Measurements from ENCODE around the gene GLIS1. TPM values are rescaled to one million over a fixed set of nuclear protein-coding genes. Genes with fewer than 3 reads are reported as not detected.

GLIS1 gene
- total RNA-seq, 1 donor from 2014 or later = 1.2 TPM

DNA sequence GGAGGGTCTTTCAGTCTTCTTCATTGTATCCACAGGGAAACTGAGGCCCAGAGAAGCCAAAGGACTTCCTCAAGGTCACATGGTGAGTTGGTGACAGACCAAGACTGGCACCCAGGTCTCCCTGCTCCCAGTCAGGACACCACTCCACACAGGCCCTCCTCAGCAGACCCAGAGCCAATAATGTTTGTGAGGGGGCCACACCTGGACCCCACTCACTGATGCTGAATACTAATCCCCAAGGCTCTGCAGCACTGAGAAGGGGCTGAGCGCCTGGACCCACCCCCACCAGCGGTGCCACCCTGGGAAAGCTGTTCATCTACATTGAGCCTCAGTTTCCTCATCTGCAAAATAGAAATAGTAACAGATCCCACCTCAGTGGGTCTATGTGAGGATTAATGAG lies 79.5 kb downstream of the GLIS1 start:
- TF ChIP-seq, protein P1, sequence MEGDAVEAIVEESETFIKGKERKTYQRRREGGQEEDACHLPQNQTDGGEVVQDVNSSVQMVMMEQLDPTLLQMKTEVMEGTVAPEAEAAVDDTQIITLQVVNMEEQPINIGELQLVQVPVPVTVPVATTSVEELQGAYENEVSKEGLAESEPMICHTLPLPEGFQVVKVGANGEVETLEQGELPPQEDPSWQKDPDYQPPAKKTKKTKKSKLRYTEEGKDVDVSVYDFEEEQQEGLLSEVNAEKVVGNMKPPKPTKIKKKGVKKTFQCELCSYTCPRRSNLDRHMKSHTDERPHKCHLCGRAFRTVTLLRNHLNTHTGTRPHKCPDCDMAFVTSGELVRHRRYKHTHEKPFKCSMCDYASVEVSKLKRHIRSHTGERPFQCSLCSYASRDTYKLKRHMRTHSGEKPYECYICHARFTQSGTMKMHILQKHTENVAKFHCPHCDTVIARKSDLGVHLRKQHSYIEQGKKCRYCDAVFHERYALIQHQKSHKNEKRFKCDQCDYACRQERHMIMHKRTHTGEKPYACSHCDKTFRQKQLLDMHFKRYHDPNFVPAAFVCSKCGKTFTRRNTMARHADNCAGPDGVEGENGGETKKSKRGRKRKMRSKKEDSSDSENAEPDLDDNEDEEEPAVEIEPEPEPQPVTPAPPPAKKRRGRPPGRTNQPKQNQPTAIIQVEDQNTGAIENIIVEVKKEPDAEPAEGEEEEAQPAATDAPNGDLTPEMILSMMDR (IDR thresholded peaks at IDR 0.05) = no peak
- TF ChIP-seq POLR2A (IDR thresholded peaks at IDR 0.05) (no peak), POLR2AphosphoS5 (IDR thresholded peaks at IDR 0.05; ENCODE audit: insufficient read depth in 1 of 2, low read depth in 1 of 2) (no peak)
- intact Hi-C loops (cut with DNase I) = no loop called here
- H3K4me3 ChIP-seq = no peak overlapping the region
- no peaks in the 10 kb centered on the region for H3K27me3 ChIP-seq
- peaks cover 44% of the 10 kb centered on the region for H3K4me1 ChIP-seq
- no peak for DNase-seq (ENCODE audit: extremely low spot score in 2 of 2)
- no peaks in the 10 kb centered on the region for H3K9me3 ChIP-seq
- H3K27ac ChIP-seq = no peak overlapping the region
- no peaks in the 10 kb centered on the region for H3K36me3 ChIP-seq

DNA sequence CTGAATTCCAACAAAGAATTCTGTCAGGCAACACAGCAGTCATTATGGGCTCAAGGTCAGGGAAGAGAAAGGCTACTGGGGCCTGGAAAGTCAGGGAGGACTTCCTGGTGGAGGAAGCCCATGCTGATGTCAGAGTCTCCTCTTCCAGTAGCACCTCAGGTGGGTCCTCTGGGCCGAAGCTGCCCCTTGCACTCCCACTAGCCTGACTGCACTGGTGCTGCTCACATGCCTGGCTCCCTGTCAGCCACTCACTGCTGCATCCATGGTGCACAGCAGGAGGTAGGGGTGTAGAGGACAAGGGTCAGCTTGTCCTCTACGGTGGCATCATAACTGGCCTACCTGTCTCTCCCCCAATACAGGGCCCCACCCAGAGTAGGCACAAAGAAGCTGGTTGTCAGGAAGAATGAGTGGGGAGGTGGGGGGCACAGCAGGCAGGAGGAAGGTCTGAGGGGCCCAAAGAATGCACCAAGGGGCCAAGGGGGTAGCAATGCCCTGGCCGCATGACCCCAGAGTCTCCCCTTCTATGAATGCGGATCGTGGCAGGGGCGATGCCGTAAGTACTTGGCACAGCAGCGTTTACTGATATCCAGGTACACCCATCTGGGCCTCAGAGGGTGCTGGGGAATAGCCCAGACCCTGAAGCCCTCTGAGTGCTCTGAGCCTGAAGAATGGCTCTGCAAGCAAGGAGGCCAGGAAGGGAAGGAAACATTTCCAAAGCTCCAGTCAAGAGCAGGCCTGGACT lies 80.3 kb downstream of the GLIS1 start:
- H3K36me3 ChIP-seq = no peaks in the 10 kb centered on the region
- no peak for TF ChIP-seq POLR2A (IDR thresholded peaks at IDR 0.05)
- no peak for TF ChIP-seq POLR2AphosphoS5 (IDR thresholded peaks at IDR 0.05; ENCODE audit: insufficient read depth in 1 of 2, low read depth in 1 of 2)
- TF ChIP-seq, protein P1 (IDR thresholded peaks at IDR 0.05) = no peak
- no peak for DNase-seq (ENCODE audit: extremely low spot score in 2 of 2)
- H3K9me3 ChIP-seq = no peaks in the 10 kb centered on the region
- H3K4me1 ChIP-seq = peaks cover 39% of the 10 kb centered on the region
- no peak overlapping the region for H3K4me3 ChIP-seq
- no peak overlapping the region for H3K27ac ChIP-seq
- intact Hi-C loops (cut with DNase I) = no loop called here
- H3K27me3 ChIP-seq = no peaks in the 10 kb centered on the region

DNA sequence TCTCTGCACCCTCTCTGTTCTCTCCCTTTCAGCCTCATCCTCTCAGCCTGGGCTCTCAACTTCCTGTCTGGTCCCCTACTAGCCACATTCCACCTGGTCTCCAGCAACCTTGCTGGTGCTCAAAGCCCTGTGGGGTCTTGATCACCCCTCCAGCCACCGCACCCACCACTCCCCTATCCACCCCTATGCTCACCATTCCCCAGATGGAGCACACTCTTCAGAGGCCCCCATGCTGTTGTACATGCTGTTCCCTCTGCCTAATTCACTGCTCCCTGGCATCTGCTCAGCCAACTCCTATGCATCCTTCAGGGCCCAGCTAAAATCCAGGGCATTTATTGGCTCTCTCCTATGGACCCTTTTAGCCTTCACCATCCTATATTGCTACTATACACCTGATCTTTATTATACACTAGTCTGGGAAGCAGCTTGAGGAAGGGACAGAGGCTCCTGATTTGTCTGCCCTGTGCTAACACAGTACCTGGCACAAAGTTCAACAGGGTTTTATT lies 81.0 kb downstream of the GLIS1 start:
- no peak overlapping the region for H3K27ac ChIP-seq
- H3K9me3 ChIP-seq = no peaks in the 10 kb centered on the region
- no peaks in the 10 kb centered on the region for H3K27me3 ChIP-seq
- H3K4me1 ChIP-seq = peaks cover 34% of the 10 kb centered on the region
- H3K36me3 ChIP-seq = no peaks in the 10 kb centered on the region
- TF ChIP-seq, protein P1 (IDR thresholded peaks at IDR 0.05) = no peak
- TF ChIP-seq POLR2AphosphoS5 (IDR thresholded peaks at IDR 0.05; ENCODE audit: insufficient read depth in 1 of 2, low read depth in 1 of 2) (no peak), POLR2A (IDR thresholded peaks at IDR 0.05) (no peak)
- H3K4me3 ChIP-seq = no peak overlapping the region
- intact Hi-C loops (cut with DNase I) = no loop called here
- no peak for DNase-seq (ENCODE audit: extremely low spot score in 2 of 2)

DNA sequence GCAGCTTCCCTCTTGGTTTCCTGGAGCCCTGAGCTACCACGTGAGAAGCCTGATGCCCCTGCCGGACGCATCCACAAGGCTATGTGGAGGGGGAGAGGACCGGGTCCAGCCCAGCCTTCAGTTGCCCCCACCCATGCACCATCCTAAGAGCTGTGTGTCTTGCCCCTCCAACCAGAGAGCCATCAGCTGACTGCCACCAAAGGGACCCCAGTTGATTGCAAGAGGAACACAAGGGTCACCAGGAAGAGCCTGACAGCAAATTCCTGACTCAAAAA lies 81.5 kb downstream of the GLIS1 start:
- TF ChIP-seq POLR2AphosphoS5 (IDR thresholded peaks at IDR 0.05; ENCODE audit: insufficient read depth in 1 of 2, low read depth in 1 of 2) = no peak
- TF ChIP-seq POLR2A (IDR thresholded peaks at IDR 0.05) = no peak
- TF ChIP-seq, protein P1 (IDR thresholded peaks at IDR 0.05) = no peak

DNA sequence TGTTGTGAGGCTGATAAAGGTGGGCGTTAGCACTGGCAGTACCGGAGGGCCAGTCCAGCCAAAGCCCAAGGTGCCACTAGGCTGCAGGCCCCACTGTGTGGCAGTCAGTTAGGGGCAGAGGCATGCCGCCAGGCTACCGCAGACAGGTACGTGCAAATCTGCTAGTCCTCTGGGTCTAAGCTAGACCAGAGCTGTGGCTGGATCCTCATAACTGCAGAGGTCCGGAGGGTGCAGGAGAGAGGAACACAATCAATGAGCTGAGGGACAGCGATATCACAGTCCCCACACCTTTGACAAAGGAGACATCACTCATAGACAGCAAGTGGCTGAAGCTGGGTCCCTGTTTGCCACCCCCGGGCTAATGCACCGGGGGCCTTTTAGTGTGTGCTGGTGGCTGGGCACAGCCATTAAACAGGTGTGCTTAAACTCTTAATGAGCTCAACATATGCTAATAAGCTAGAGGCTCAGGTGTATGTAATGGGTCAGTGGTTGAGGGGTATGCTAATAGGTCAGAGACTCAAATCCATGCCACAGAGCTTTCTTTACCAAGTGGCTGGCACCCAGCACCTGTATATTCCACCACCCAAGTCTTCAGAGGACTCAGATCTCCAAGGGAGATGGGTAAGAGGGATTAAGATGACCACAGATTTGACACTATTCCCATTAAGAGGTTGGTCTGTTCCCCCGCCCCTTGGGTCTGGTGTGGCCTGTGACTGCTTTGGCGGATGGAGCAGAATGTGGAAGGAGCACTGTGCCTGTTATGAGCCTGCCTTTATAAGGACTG lies 82.0 kb downstream of the GLIS1 start:
- Histone ChIP-seq H3K27me3 (no peaks in the 10 kb centered on the region), H3K27ac (no peak overlapping the region), H3K4me1 (peaks cover 34% of the 10 kb centered on the region), H3K9me3 (no peaks in the 10 kb centered on the region), H3K4me3 (no peak overlapping the region), H3K36me3 (no peaks in the 10 kb centered on the region)
- TF ChIP-seq POLR2A (IDR thresholded peaks at IDR 0.05) (no peak), POLR2AphosphoS5 (IDR thresholded peaks at IDR 0.05; ENCODE audit: insufficient read depth in 1 of 2, low read depth in 1 of 2) (no peak)
- TF ChIP-seq, protein P1 (IDR thresholded peaks at IDR 0.05) = no peak
- intact Hi-C loops (cut with DNase I) = no loop called here
- no peak for DNase-seq (ENCODE audit: extremely low spot score in 2 of 2)

More for the DNA sequence above, 81.5 kb downstream of the GLIS1 start:
- no peak overlapping the region for H3K4me3 ChIP-seq
- intact Hi-C loops (cut with DNase I) = no loop called here
- H3K4me1 ChIP-seq = peaks cover 34% of the 10 kb centered on the region
- no peak for DNase-seq (ENCODE audit: extremely low spot score in 2 of 2)
- H3K36me3 ChIP-seq = no peaks in the 10 kb centered on the region
- no peaks in the 10 kb centered on the region for H3K27me3 ChIP-seq
- no peaks in the 10 kb centered on the region for H3K9me3 ChIP-seq
- H3K27ac ChIP-seq = no peak overlapping the region

Data from vagina (tissue), 2 donors.